A549 (cell line): ENCODE data around the gene LRCH1. TPM values are rescaled to one million over a fixed set of nuclear protein-coding genes. Genes with fewer than 3 reads are reported as not detected.

Experiments
- ATAC-seq, 2 experiments: fragments of 200-7000 bp in 1 of 2; fragments of >200 bp in 1 of 2; cut with Nextera tagmentation in 1 of 2; cut with Tn5 transposase in 1 of 2; 3 replicates each; pipeline versions ENCODE4 v1.8.0 to v1.9.1; 2018 to 2020; ENCODE audit warnings: mild to moderate bottlenecking in 1 of 2, moderate library complexity in 1 of 2
- CTCF ChIA-PET: fragments of 300-600 bp; sonication (Branson Sonifier 250); formaldehyde crosslinking; extraction: SDS; loops from one replicate; lab custom pipeline; 2021; ENCODE audit warnings: antibody characterized with exemption, inconsistent platforms; lab: Yijun Ruan, JAX
- POLR2A ChIA-PET: fragments of 350-600 bp; formaldehyde crosslinking; extraction: SDS; loops from one replicate; lab custom pipeline; 2021; ENCODE audit warnings: antibody characterized with exemption, inconsistent platforms; lab: Yijun Ruan, JAX
- DNase-seq, 2 experiments: peaks; one replicate each; pipeline versions ENCODE4 v3.0.0 to v3.0.0-alpha.2; 2011 to 2016; ENCODE audit warnings: low read depth in 1 of 2, low spot score in 1 of 2
- FAIRE-seq: peaks from 2 replicates; lab custom pipeline; 2011; peaks lifted over from hg19 to GRCh38; lab: Jason Lieb, UNC
- H3K27ac ChIP-seq, 2 experiments: fragments of >200 bp; sonication (Bioruptor Twin); formaldehyde crosslinking; 3 replicates each; pipeline ENCODE4 v1.5.1; 2016 to 2017
- H3K4me1 ChIP-seq: fragments of >200 bp; sonication (Bioruptor Twin); formaldehyde crosslinking; 3 replicates; pipeline ENCODE4 v1.6.1; 2016
- H3K4me2 ChIP-seq: fragments of >200 bp; sonication (Bioruptor Twin); formaldehyde crosslinking; 3 replicates; pipeline ENCODE4 v1.6.1; 2016
- H3K4me3 ChIP-seq: fragments of >200 bp; sonication (Bioruptor Twin); formaldehyde crosslinking; 3 replicates; pipeline ENCODE4 v1.5.1; 2016
- H3K9me3 ChIP-seq: fragments of >200 bp; sonication (Bioruptor Twin); formaldehyde crosslinking; 3 replicates; pipeline ENCODE4 v1.6.1; 2016
- BCL3 ChIP-seq: fragments of >200 bp; sonication (Bioruptor Twin); formaldehyde crosslinking; IDR thresholded peaks from 3 replicates; pipeline ENCODE4 v1.6.1; 2016
- BHLHE40 ChIP-seq: IDR thresholded peaks from 2 replicates; pipeline ENCODE4 v1.6.1; 2012; ENCODE audit warnings: low read depth, low read length, inconsistent platforms
- CTCF ChIP-seq: fragments of >200 bp; sonication (Bioruptor Twin); formaldehyde crosslinking; IDR thresholded peaks from 3 replicates; pipeline ENCODE4 v1.5.1; 2016
- E2F6 ChIP-seq: IDR thresholded peaks from 2 replicates; pipeline ENCODE4 v1.6.1; 2012; ENCODE audit warnings: low read depth, borderline replicate concordance
- ESRRA ChIP-seq: fragments of 150-350 bp; IDR thresholded peaks from 2 replicates; pipeline ENCODE4 v1.6.1; 2014; ENCODE audit warnings: mild to moderate bottlenecking, low read length, borderline replicate concordance
- FOSL2 ChIP-seq, 2 experiments: fragments of 450-650 bp in 1 of 2; fragments of >200 bp in 1 of 2; sonication (Bioruptor Twin) in 1 of 2; formaldehyde crosslinking; IDR thresholded peaks; 2 replicates each; pipeline versions ENCODE4 v1.5.0 to v1.6.1; 2016 to 2020; ENCODE audit warnings: mild to moderate bottlenecking in 1 of 2, moderate library complexity in 1 of 2
- FOXS1 ChIP-seq: fragments of 250-450 bp; sonication (Bioruptor Pico); IDR thresholded peaks from 2 replicates; pipeline ENCODE4 v1.5.0; 2020; ENCODE audit warnings: mild to moderate bottlenecking, moderate library complexity
- GATA3 ChIP-seq: IDR thresholded peaks from 2 replicates; pipeline ENCODE4 v1.6.1; 2012; ENCODE audit warnings: borderline replicate concordance
- HES2 ChIP-seq: fragments of >200 bp; sonication (Bioruptor Twin); formaldehyde crosslinking; IDR thresholded peaks from 2 replicates; pipeline ENCODE4 v1.6.1; 2016
- HOXB13 ChIP-seq: fragments of 250-450 bp; sonication (Bioruptor Pico); IDR thresholded peaks from 2 replicates; pipeline ENCODE4 v1.5.0; 2020; ENCODE audit warnings: low read depth, mild to moderate bottlenecking, moderate library complexity
- JUNB ChIP-seq: fragments of >200 bp; sonication (Bioruptor Twin); formaldehyde crosslinking; IDR thresholded peaks from 2 replicates; pipeline ENCODE4 v1.6.1; 2016
- KDM1A ChIP-seq: fragments of 200-600 bp; sonication (generic); IDR thresholded peaks from 2 replicates; pipeline ENCODE4 v1.6.1; 2016; ENCODE audit warnings: low read depth, mild to moderate bottlenecking
- KDM5A ChIP-seq: fragments of 200-600 bp; sonication (generic); IDR thresholded peaks from 2 replicates; pipeline ENCODE4 v1.6.1; 2016; ENCODE audit warnings: antibody characterized with exemption, mild to moderate bottlenecking
- MAFK ChIP-seq: fragments of 450-650 bp; IDR thresholded peaks from 2 replicates; pipeline ENCODE4 v1.6.1; 2014; ENCODE audit not compliant: partially characterized antibody
- MYC ChIP-seq: IDR thresholded peaks from 2 replicates; pipeline ENCODE4 v1.6.1; 2012; ENCODE audit warnings: mild to moderate bottlenecking, inconsistent platforms, low read length, improper control_type of control experiment, borderline replicate concordance
- NPAS2 ChIP-seq: fragments of 250-450 bp; sonication (Bioruptor Pico); IDR thresholded peaks from 2 replicates; pipeline ENCODE4 v1.8.0; 2022; ENCODE audit warnings: mild to moderate bottlenecking, moderate library complexity, borderline replicate concordance
- PBX3 ChIP-seq: IDR thresholded peaks from 2 replicates; pipeline ENCODE4 v1.6.1; 2012
- POLR2A ChIP-seq: IDR thresholded peaks from 2 replicates; pipeline ENCODE4 v1.6.1; 2012; ENCODE audit warnings: mild to moderate bottlenecking, low read length
- RARB ChIP-seq: fragments of 250-450 bp; sonication (Bioruptor Pico); IDR thresholded peaks from 2 replicates; pipeline ENCODE4 v1.8.0; 2021; ENCODE audit warnings: mild to moderate bottlenecking, moderate library complexity
- RCOR1 ChIP-seq: fragments of 150-350 bp; IDR thresholded peaks from 2 replicates; pipeline ENCODE4 v1.6.1; 2014; ENCODE audit warnings: antibody characterized with exemption, low read length, low read depth
- REST ChIP-seq: fragments of 200-600 bp; sonication (generic); IDR thresholded peaks from 2 replicates; pipeline ENCODE4 v1.6.1; 2016; ENCODE audit warnings: antibody characterized with exemption, mild to moderate bottlenecking, moderate library complexity
- RNF2 ChIP-seq: fragments of 200-600 bp; sonication (generic); IDR thresholded peaks from 2 replicates; pipeline ENCODE4 v1.6.1; 2016; ENCODE audit warnings: low read depth, mild to moderate bottlenecking, antibody characterized with exemption, moderate library complexity, borderline replicate concordance
- SMC3 ChIP-seq: fragments of >200 bp; sonication (Bioruptor Twin); formaldehyde crosslinking; IDR thresholded peaks from 3 replicates; pipeline ENCODE4 v1.6.1; 2018; ENCODE audit warnings: inconsistent platforms
- WGBS: methylation state at CpG from one replicate; pipeline ENCODE4 v1.1.6; 2017; ENCODE audit errors: missing lambda C conversion rate; 5-methylcytosine and 5-hydroxymethylcytosine counted together
- polyA plus RNA-seq, 4 experiments: library from polyadenylated mRNA; depleted of rRNA in 3 of 4; stranded (reverse); fragments of >200 nt; fragmentation: RNase III in 1 of 4; extraction: RNeasy Plus Mini Kit Qiagen cat#74134 plus additional on column Dnase treatment in 1 of 4; gene quantifications; 2 replicates in 3 of 4; 3 replicates in 1 of 4; pipeline ENCODE4 v1.2.3, GENCODE V29; 2011 to 2017

The LRCH1 gene
- polyA plus RNA-seq, 2 of the 4 experiments (the other 2 are of a cell fraction) = 8.5 to 16.4 TPM

GRCh38 chr13:46556418-46556779 lies 3.4 kb downstream of the LRCH1 start:
- POLR2A ChIA-PET = no interaction called here
- H3K4me3 ChIP-seq = no peak overlapping the region
- H3K27ac ChIP-seq = no peak overlapping the region
- H3K4me1 ChIP-seq = peaks cover 32% of the 10 kb centered on the region
- WGBS = 85% methylated on average over 6 of the region's 6 CpGs
- ATAC-seq (no peak), DNase-seq (no peak)
- no peak for TF ChIP-seq HOXB13 (CRISPR knock-in tag)
- TF ChIP-seq E2F6 = no peak
- TF ChIP-seq GATA3 = no peak
- TF ChIP-seq FOSL2 (IDR thresholded peaks at IDR 0.05) = no peak
- TF ChIP-seq FOSL2 (CRISPR knock-in tag; IDR thresholded peaks at IDR 0.05) = no peak
- TF ChIP-seq ESRRA = no peak
- TF ChIP-seq HES2 = no peak
- no peak for TF ChIP-seq RARB (CRISPR knock-in tag)
- TF ChIP-seq RCOR1 = no peak
- no peak for TF ChIP-seq MAFK
- TF ChIP-seq, all 56 proteins: peak for 0
- Histone ChIP-seq H3K4me2 (no peak overlapping the region), H3K9me3 (no peaks in the 10 kb centered on the region)
- no peak for FAIRE-seq
- CTCF ChIA-PET = interaction anchor here (2.0 kb wide), 1 partner anchor 46 kb away, joined by 9 read pairs; no protein-coding TSS in a partner anchor

GRCh38 chr13:46559272-46559805 lies 6.4 kb downstream of the LRCH1 start:
- CTCF ChIA-PET = interaction anchor here (1.3 kb wide), 1 partner anchor 8 kb away, joined by 4 read pairs; no protein-coding TSS in a partner anchor
- no peak overlapping the region for H3K27ac ChIP-seq
- no peak for TF ChIP-seq CTCF
- TF ChIP-seq KDM5A = no peak
- TF ChIP-seq RARB (CRISPR knock-in tag) = no peak
- TF ChIP-seq FOXS1 = no peak
- TF ChIP-seq JUNB = no peak
- TF ChIP-seq NPAS2 (CRISPR knock-in tag) = no peak
- no peak for TF ChIP-seq E2F6
- TF ChIP-seq HES2 = no peak
- no peak for TF ChIP-seq MYC
- no peak for TF ChIP-seq POLR2A
- no peak for TF ChIP-seq BHLHE40
- TF ChIP-seq RNF2 = no peak
- no peak for TF ChIP-seq KDM1A
- no peaks in the 10 kb centered on the region for H3K9me3 ChIP-seq
- POLR2A ChIA-PET = no interaction called here
- ATAC-seq (no peak), DNase-seq (no peak), FAIRE-seq (no peak)
- 74% methylated on average over 2 of the region's 2 CpGs for WGBS
- no peak overlapping the region for H3K4me2 ChIP-seq
- no peak overlapping the region for H3K4me3 ChIP-seq
- peaks cover 23% of the 10 kb centered on the region; the same call in 2 of the 3 replicates for H3K4me1 ChIP-seq

GRCh38 chr13:46560778-46561177 lies 7.8 kb downstream of the LRCH1 start:
- DNase-seq = no peak
- H3K9me3 ChIP-seq = no peaks in the 10 kb centered on the region
- POLR2A ChIA-PET = no interaction called here
- CTCF ChIA-PET = interaction anchor here (1.3 to 1.6 kb wide), 2 partner anchors 9 to 10 kb away, joined by 4 to 5 read pairs; no protein-coding TSS in a partner anchor
- TF ChIP-seq PBX3 (no peak), BCL3 (no peak), KDM1A (no peak), SMC3 (no peak), HES2 (no peak), REST (no peak)
- TF ChIP-seq, all 56 proteins: peak for 0
- no peak for FAIRE-seq
- Histone ChIP-seq H3K4me2 (peak overlapping the region; percentile 13; the same call in 1 of the 3 replicates), H3K4me3 (no peak overlapping the region), H3K4me1 (peaks cover 13% of the 10 kb centered on the region; the same call in 1 of the 3 replicates), H3K27ac (no peak overlapping the region)
- ATAC-seq = no peak
